H9 (cell line): Measurements from ENCODE around the gene COL23A1. TPM values are rescaled to one million over a fixed set of nuclear protein-coding genes. Genes with fewer than 3 reads are reported as not detected.

Experiments used
- DNase-seq: peaks from one replicate; pipeline ENCODE4 v3.0.0-alpha.2; 2017
- H2AFZ ChIP-seq: one replicate; pipeline ENCODE4 v1.6.1; 2013; ENCODE audit warnings: mild to moderate bottlenecking, low read length, control low read depth, moderate library complexity
- H2AK5ac ChIP-seq: 2 replicates; pipeline ENCODE4 v1.6.1; 2013; ENCODE audit warnings: low read length, control low read depth, mixed read lengths; ENCODE audit not compliant: insufficient read length
- H2BK120ac ChIP-seq: one replicate; pipeline ENCODE4 v1.6.1; 2013; ENCODE audit warnings: low read depth, mild to moderate bottlenecking, low read length, control low read depth, inconsistent platforms; ENCODE audit not compliant: poor library complexity, severe bottlenecking
- H2BK12ac ChIP-seq: 2 replicates; pipeline ENCODE4 v1.6.1; 2013; ENCODE audit warnings: low read length, control low read depth, mixed read lengths, low read depth; ENCODE audit not compliant: insufficient read length
- H2BK15ac ChIP-seq: 2 replicates; pipeline ENCODE4 v1.6.1; 2013; ENCODE audit warnings: low read depth, low read length, control low read depth
- H2BK20ac ChIP-seq: one replicate; pipeline ENCODE4 v1.6.1; 2013; ENCODE audit warnings: low read depth, mild to moderate bottlenecking, low read length, control low read depth, inconsistent platforms; ENCODE audit not compliant: poor library complexity, severe bottlenecking
- H2BK5ac ChIP-seq: 2 replicates; pipeline ENCODE4 v1.6.1; 2013; ENCODE audit warnings: low read length, control low read depth, mixed read lengths; ENCODE audit not compliant: insufficient read length
- H3K14ac ChIP-seq: 2 replicates; pipeline ENCODE4 v1.6.1; 2013; ENCODE audit warnings: low read length, control low read depth; ENCODE audit not compliant: insufficient read depth
- H3K18ac ChIP-seq: 2 replicates; pipeline ENCODE4 v1.6.1; 2013; ENCODE audit warnings: low read depth, mild to moderate bottlenecking, mixed read lengths, low read length, control low read depth; ENCODE audit not compliant: insufficient read length
- H3K23ac ChIP-seq: 2 replicates; pipeline ENCODE4 v1.6.1; 2013; ENCODE audit warnings: low read length, control low read depth, mixed read lengths, low read depth; ENCODE audit not compliant: insufficient read length
- H3K23me2 ChIP-seq: 2 replicates; pipeline ENCODE4 v1.6.1; 2013; ENCODE audit warnings: low read depth, mild to moderate bottlenecking, mixed read lengths, low read length, control low read depth; ENCODE audit not compliant: insufficient read length, poor library complexity, severe bottlenecking
- H3K27ac ChIP-seq: 2 replicates; pipeline ENCODE4 v1.5.1; 2013; ENCODE audit warnings: low read length, control low read depth, mixed read lengths, low read depth; ENCODE audit not compliant: insufficient read length
- H3K27me3 ChIP-seq: 2 replicates; pipeline ENCODE4 v1.6.1; 2013; ENCODE audit warnings: low read length, control low read depth, inconsistent platforms; ENCODE audit not compliant: insufficient read depth
- H3K4ac ChIP-seq: 2 replicates; pipeline ENCODE4 v1.6.1; 2013; ENCODE audit warnings: low read depth, mild to moderate bottlenecking, control low read depth, inconsistent platforms, low read length, moderate library complexity
- H3K4me1 ChIP-seq: 2 replicates; pipeline ENCODE4 v1.6.1; 2013; ENCODE audit warnings: low read length, control low read depth, inconsistent platforms; ENCODE audit not compliant: insufficient read depth
- H3K4me2 ChIP-seq: 2 replicates; pipeline ENCODE4 v1.6.1; 2013; ENCODE audit warnings: low read length, control low read depth, mixed read lengths; ENCODE audit not compliant: insufficient read length, insufficient read depth
- H3K56ac ChIP-seq: 2 replicates; pipeline ENCODE4 v1.6.1; 2013; ENCODE audit warnings: low read depth, mild to moderate bottlenecking, mixed read lengths, low read length, control low read depth; ENCODE audit not compliant: insufficient read length
- H3K79me1 ChIP-seq: 2 replicates; pipeline ENCODE4 v1.6.1; 2013; ENCODE audit warnings: low read depth, mild to moderate bottlenecking, moderate library complexity, low read length, control low read depth, inconsistent platforms; ENCODE audit not compliant: insufficient read depth, poor library complexity, severe bottlenecking
- H3K79me2 ChIP-seq: 2 replicates; pipeline ENCODE4 v1.6.1; 2013; ENCODE audit warnings: low read length, control low read depth, inconsistent platforms; ENCODE audit not compliant: insufficient read depth
- H3K9ac ChIP-seq: 2 replicates; pipeline ENCODE4 v1.6.1; 2013; ENCODE audit warnings: low read length, control low read depth, mixed read lengths; ENCODE audit not compliant: insufficient read length; ENCODE audit errors: extremely low read depth
- H3K9me3 ChIP-seq: one replicate; pipeline ENCODE4 v1.6.1; 2013; ENCODE audit warnings: low read depth, low read length, inconsistent platforms; ENCODE audit not compliant: control insufficient read depth
- H3T11ph ChIP-seq: one replicate; pipeline ENCODE4 v1.6.1; 2013; ENCODE audit warnings: mild to moderate bottlenecking, low read length, control low read depth, inconsistent platforms
- H4K20me1 ChIP-seq: one replicate; pipeline ENCODE4 v1.6.1; 2013; ENCODE audit not compliant: control insufficient read depth, insufficient read length, insufficient read depth
- H4K5ac ChIP-seq: 2 replicates; pipeline ENCODE4 v1.6.1; 2013; ENCODE audit warnings: low read depth, mild to moderate bottlenecking, mixed read lengths, low read length, control low read depth; ENCODE audit not compliant: insufficient read length
- H4K8ac ChIP-seq: replicated peaks from 2 replicates; pipeline ENCODE4 v1.6.1; 2013; ENCODE audit warnings: low read length, control low read depth, mixed read lengths, low read depth; ENCODE audit not compliant: insufficient read length
- H4K91ac ChIP-seq: 2 replicates; pipeline ENCODE4 v1.6.1; 2013; ENCODE audit warnings: low read depth, mild to moderate bottlenecking, moderate library complexity, mixed read lengths, low read length, control low read depth; ENCODE audit not compliant: insufficient read length
- H3K27ac Mint-ChIP-seq, 3 experiments: 2 replicates in 2 of 3; 3 replicates in 1 of 3; pipeline ENCODE4 v1.8.0; 2020 to 2021; ENCODE audit warnings: mixed read lengths in 3 of 3, mild to moderate bottlenecking in 1 of 3, moderate library complexity in 1 of 3
- H3K27me3 Mint-ChIP-seq: 2 replicates; pipeline ENCODE4 v1.8.0; 2021; ENCODE audit warnings: low read depth, mild to moderate bottlenecking, moderate library complexity, mixed read lengths
- H3K36me3 Mint-ChIP-seq, 3 experiments: 2 replicates in 2 of 3; 3 replicates in 1 of 3; pipeline ENCODE4 v1.8.0; 2020 to 2021; ENCODE audit warnings: low read depth in 3 of 3, mixed read lengths in 3 of 3; ENCODE audit not compliant: insufficient read depth in 1 of 3
- H3K4me1 Mint-ChIP-seq, 2 experiments: 2 replicates each; pipeline ENCODE4 v1.8.0; 2020; ENCODE audit warnings: mixed read lengths in 2 of 2
- H3K4me3 Mint-ChIP-seq, 2 experiments: 2 replicates in 1 of 2; 3 replicates in 1 of 2; pipeline ENCODE4 v1.8.0; 2020 to 2021; ENCODE audit warnings: mild to moderate bottlenecking in 2 of 2, mixed read lengths in 2 of 2, moderate library complexity in 1 of 2
- H3K9me3 Mint-ChIP-seq, 2 experiments: 2 replicates in 1 of 2; 3 replicates in 1 of 2; pipeline ENCODE4 v1.8.0; 2020; ENCODE audit warnings: mild to moderate bottlenecking in 2 of 2, mixed read lengths in 2 of 2, moderate library complexity in 1 of 2
- WGBS: extraction: QIAGEN DNeasy Blood & Tissue Kit; methylation state at CpG from one replicate; pipeline ENCODE4 v1.1.7; 2013; ENCODE audit warnings: missing lambda C conversion rate, low lambda C conversion rate, mixed read lengths; ENCODE audit not compliant: insufficient read length; ENCODE audit errors: extremely low coverage; 5-methylcytosine and 5-hydroxymethylcytosine counted together
- total RNA-seq: library from RNA; stranded (reverse); gene quantifications from 2 replicates; pipeline ENCODE4 v1.2.1, GENCODE V29; 2021
- TF ChIP-seq, protein P1 (sequence below): fragments of 200-600 bp; sonication (generic); conservative IDR thresholded peaks from 3 replicates; pipeline ENCODE4 v1.8.0; 2021; ENCODE audit warnings: antibody characterized with exemption, mild to moderate bottlenecking

COL23A1 gene
- total RNA-seq, 1 experiment from 2014 or later: 2.6 TPM

DNA sequence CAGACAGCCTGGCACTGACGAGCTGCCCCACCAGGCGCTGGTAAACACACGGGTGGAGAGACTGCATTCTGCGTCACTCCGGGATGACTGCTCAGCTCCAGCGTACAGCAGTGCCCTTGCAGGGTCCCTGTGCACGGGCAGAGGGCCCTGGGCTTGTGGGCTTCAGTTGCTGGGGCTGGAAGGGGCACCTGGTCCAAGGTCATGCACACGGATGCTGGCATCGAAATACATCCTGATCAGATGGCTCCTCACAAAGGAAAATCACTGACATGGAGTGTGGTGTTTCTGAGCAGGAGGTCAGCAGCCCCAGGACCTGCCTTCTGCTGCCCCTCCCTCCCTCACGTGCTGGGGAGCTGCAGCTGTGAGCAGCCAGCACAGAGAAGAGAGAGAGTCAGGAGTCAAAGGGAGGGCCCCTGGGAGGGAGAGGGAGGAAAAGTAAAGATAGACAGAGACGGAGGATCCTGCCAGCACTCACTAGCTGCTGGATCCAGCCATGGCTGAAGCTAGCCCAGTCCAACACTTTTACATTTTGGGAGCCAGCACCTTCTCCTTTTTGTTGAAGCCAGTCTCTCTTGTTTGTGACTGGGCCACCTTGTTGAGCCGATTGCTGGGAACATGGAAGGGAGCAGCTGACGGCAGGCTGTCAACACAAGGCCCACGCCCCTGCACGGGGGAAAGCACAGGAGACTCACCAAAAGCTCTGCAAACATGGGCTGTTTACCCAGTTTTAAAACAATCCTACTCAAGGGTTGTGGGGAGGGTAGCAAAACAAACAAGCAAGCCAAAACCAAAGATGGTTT, 191.1 kb downstream of the COL23A1 start:
- H3K9ac ChIP-seq: no peak overlapping the region
- Mint-ChIP-seq H3K9me3 (no peaks in the 10 kb centered on the region), H3K36me3 (no peaks in the 10 kb centered on the region), H3K4me1 (peaks cover 10 to 25% of the 10 kb centered on the region in 2 experiments), H3K27ac (no peak overlapping the region), H3K27me3 (no peaks in the 10 kb centered on the region; the same call in none of the 2 replicates), H3K4me3 (no peak overlapping the region)
- no peaks in the 10 kb centered on the region for H3K27me3 ChIP-seq
- no peak overlapping the region for H3K27ac ChIP-seq
- no peak overlapping the region for H2BK12ac ChIP-seq
- no CpG with 5 or more reads among the region's 15 CpGs for WGBS
- H3K79me2 ChIP-seq: no peaks in the 10 kb centered on the region
- no peak overlapping the region for H2AK5ac ChIP-seq
- H4K20me1 ChIP-seq: no peaks in the 10 kb centered on the region
- H2BK5ac ChIP-seq: no peak overlapping the region
- no peak overlapping the region for H3T11ph ChIP-seq
- no peak for DNase-seq
- H3K14ac ChIP-seq: no peak overlapping the region; the same call in 1 of the 2 replicates
- H4K5ac ChIP-seq: no peak overlapping the region
- no peak overlapping the region for H2AFZ ChIP-seq
- no peak overlapping the region for H3K4ac ChIP-seq
- TF ChIP-seq, protein P1, sequence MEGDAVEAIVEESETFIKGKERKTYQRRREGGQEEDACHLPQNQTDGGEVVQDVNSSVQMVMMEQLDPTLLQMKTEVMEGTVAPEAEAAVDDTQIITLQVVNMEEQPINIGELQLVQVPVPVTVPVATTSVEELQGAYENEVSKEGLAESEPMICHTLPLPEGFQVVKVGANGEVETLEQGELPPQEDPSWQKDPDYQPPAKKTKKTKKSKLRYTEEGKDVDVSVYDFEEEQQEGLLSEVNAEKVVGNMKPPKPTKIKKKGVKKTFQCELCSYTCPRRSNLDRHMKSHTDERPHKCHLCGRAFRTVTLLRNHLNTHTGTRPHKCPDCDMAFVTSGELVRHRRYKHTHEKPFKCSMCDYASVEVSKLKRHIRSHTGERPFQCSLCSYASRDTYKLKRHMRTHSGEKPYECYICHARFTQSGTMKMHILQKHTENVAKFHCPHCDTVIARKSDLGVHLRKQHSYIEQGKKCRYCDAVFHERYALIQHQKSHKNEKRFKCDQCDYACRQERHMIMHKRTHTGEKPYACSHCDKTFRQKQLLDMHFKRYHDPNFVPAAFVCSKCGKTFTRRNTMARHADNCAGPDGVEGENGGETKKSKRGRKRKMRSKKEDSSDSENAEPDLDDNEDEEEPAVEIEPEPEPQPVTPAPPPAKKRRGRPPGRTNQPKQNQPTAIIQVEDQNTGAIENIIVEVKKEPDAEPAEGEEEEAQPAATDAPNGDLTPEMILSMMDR: no peak
- no peaks in the 10 kb centered on the region for H3K79me1 ChIP-seq
- no peak overlapping the region for H3K4me2 ChIP-seq
- no peaks in the 10 kb centered on the region for H3K9me3 ChIP-seq
- no peak overlapping the region for H2BK120ac ChIP-seq
- no peak overlapping the region for H4K91ac ChIP-seq
- H3K56ac ChIP-seq: no peak overlapping the region
- no peak overlapping the region for H3K23ac ChIP-seq
- H4K8ac ChIP-seq: no peak overlapping the region
- H2BK20ac ChIP-seq: no peak overlapping the region
- no peaks in the 10 kb centered on the region; the same call in 1 of the 2 replicates for H3K4me1 ChIP-seq
- no peaks in the 10 kb centered on the region for H3K23me2 ChIP-seq
- H3K18ac ChIP-seq: no peak overlapping the region
- no peak overlapping the region for H2BK15ac ChIP-seq
